ENCODE results near the gene CCDC28B. TPM values are rescaled to one million over a fixed set of nuclear protein-coding genes. Genes with fewer than 3 reads are reported as not detected.
A peak's percentile ranks its signal among the peaks of the same experiment; 100 is the strongest.

CCDC28B gene
- total RNA-seq, 2 experiments from 2014 or later, result 48.6 to 55.6 TPM

GRCh38 chr1:32180186-32181060 is 20.0 kb upstream of the CCDC28B start:
- Mint-ChIP-seq H3K36me3 (peaks cover 41% of the 10 kb centered on the region), H3K9me3 (no peaks in the 10 kb centered on the region), H3K27ac (peak overlapping the region; percentile 74), H3K27me3 (no peaks in the 10 kb centered on the region), H3K4me3 (peak overlapping the region; percentile 92), H3K4me1 (peaks cover 33% of the 10 kb centered on the region)
- ATAC-seq (ENCODE audit: low read depth) (peak; percentile 17), DNase-seq (peak; percentile 56)
- POLR2A ChIA-PET, result interaction anchor here (0.5 to 4.1 kb wide), 14 partner anchors 13 to 111 kb away, joined by 3 to 37 read pairs (median 8); partner anchors contain the start of genes CCDC28B, HDAC1, IQCC and KPNA6

- Mint-ChIP-seq H3K27ac (peak overlapping the region; percentile 75), H3K4me3 (peak overlapping the region; percentile 92), H3K36me3 (peaks cover 42% of the 10 kb centered on the region), H3K27me3 (no peaks in the 10 kb centered on the region), H3K4me1 (peaks cover 35% of the 10 kb centered on the region), H3K9me3 (no peaks in the 10 kb centered on the region)
- POLR2A ChIA-PET, result interaction anchor here (0.6 to 4.1 kb wide), 10 partner anchors 12 to 111 kb away, joined by 3 to 37 read pairs (median 8); partner anchors contain the start of genes CCDC28B, HDAC1, IQCC and KPNA6
- ATAC-seq (ENCODE audit: low read depth) (no peak), DNase-seq (no peak)
These were observed 19.3 kb upstream of the CCDC28B start for GRCh38 chr1:32181065-32181464.

GRCh38 chr1:32181563-32181962 is 18.8 kb upstream of the CCDC28B start:
- peak overlapping the region; percentile 92 for H3K4me3 Mint-ChIP-seq
- no peaks in the 10 kb centered on the region for H3K27me3 Mint-ChIP-seq
- POLR2A ChIA-PET, result interaction anchor here (0.6 to 4.1 kb wide), 7 partner anchors 11 to 63 kb away, joined by 3 to 37 read pairs (median 5); partner anchors contain the start of genes CCDC28B and IQCC
- ATAC-seq (ENCODE audit: low read depth) (no peak), DNase-seq (no peak)
- peaks cover 45% of the 10 kb centered on the region for H3K36me3 Mint-ChIP-seq
- peak overlapping the region; percentile 75 for H3K27ac Mint-ChIP-seq
- H3K9me3 Mint-ChIP-seq, result no peaks in the 10 kb centered on the region
- peaks cover 40% of the 10 kb centered on the region for H3K4me1 Mint-ChIP-seq

- no peak overlapping the region for H3K27ac Mint-ChIP-seq
- no peaks in the 10 kb centered on the region for H3K9me3 Mint-ChIP-seq
- H3K36me3 Mint-ChIP-seq, result peaks cover 44% of the 10 kb centered on the region
- H3K4me3 Mint-ChIP-seq, result peak overlapping the region; percentile 92
- POLR2A ChIA-PET, result interaction anchor here (0.6 to 4.1 kb wide), 5 partner anchors 11 to 63 kb away, joined by 3 to 37 read pairs (median 5); partner anchors contain the start of gene CCDC28B
- DNase-seq, result no peak
- H3K4me1 Mint-ChIP-seq, result peaks cover 41% of the 10 kb centered on the region
- no peaks in the 10 kb centered on the region for H3K27me3 Mint-ChIP-seq
- ATAC-seq (ENCODE audit: low read depth), result no peak
These were observed 18.3 kb upstream of the CCDC28B start for GRCh38 chr1:32182060-32182459.

GRCh38 chr1:32184650-32185049 is 15.7 kb upstream of the CCDC28B start:
- Mint-ChIP-seq H3K4me1 (peaks cover 47% of the 10 kb centered on the region), H3K27ac (peak overlapping the region; percentile 61), H3K36me3 (peaks cover 53% of the 10 kb centered on the region), H3K4me3 (peak overlapping the region; percentile 30), H3K9me3 (no peaks in the 10 kb centered on the region), H3K27me3 (no peaks in the 10 kb centered on the region)
- POLR2A ChIA-PET, result interaction anchor here (0.6 to 1.7 kb wide), 3 partner anchors 12 to 920 kb away, joined by 3 to 4 read pairs (median 3); partner anchors contain the start of gene CCDC28B
- no peak for ATAC-seq (ENCODE audit: low read depth)
- no peak for DNase-seq

- no peaks in the 10 kb centered on the region for H3K9me3 Mint-ChIP-seq
- H3K4me1 Mint-ChIP-seq, result peaks cover 43% of the 10 kb centered on the region
- POLR2A ChIA-PET, result interaction anchor here (1.0 kb wide), 1 partner anchor 14 kb away, joined by 3 read pairs; the partner anchor contains the start of gene CCDC28B
- ATAC-seq (ENCODE audit: low read depth), result peak; percentile 48
- no peak for DNase-seq
- H3K27ac Mint-ChIP-seq, result peak overlapping the region; percentile 92
- no peaks in the 10 kb centered on the region for H3K27me3 Mint-ChIP-seq
- peak overlapping the region; percentile 24 for H3K4me3 Mint-ChIP-seq
- peaks cover 51% of the 10 kb centered on the region for H3K36me3 Mint-ChIP-seq
These were observed 14.3 kb upstream of the CCDC28B start for GRCh38 chr1:32186077-32186476.

GRCh38 chr1:32186491-32186890 is 13.9 kb upstream of the CCDC28B start:
- ATAC-seq (ENCODE audit: low read depth) (no peak), DNase-seq (no peak)
- Mint-ChIP-seq H3K36me3 (peaks cover 47% of the 10 kb centered on the region), H3K4me3 (peak overlapping the region; percentile 24), H3K27me3 (no peaks in the 10 kb centered on the region), H3K4me1 (peaks cover 41% of the 10 kb centered on the region), H3K9me3 (no peaks in the 10 kb centered on the region), H3K27ac (peak overlapping the region; percentile 92)
- POLR2A ChIA-PET, result interaction anchor here (1.0 kb wide), 1 partner anchor 14 kb away, joined by 3 read pairs; the partner anchor contains the start of gene CCDC28B

GRCh38 chr1:32187850-32188249 is 12.5 kb upstream of the CCDC28B start:
- POLR2A ChIA-PET, result interaction anchor here (1.6 kb wide), 1 partner anchor 116 kb away, joined by 4 read pairs; no protein-coding TSS in a partner anchor
- H3K4me3 Mint-ChIP-seq, result no peak overlapping the region
- peaks cover 39% of the 10 kb centered on the region for H3K4me1 Mint-ChIP-seq
- H3K36me3 Mint-ChIP-seq, result peaks cover 48% of the 10 kb centered on the region
- DNase-seq (no peak), ATAC-seq (ENCODE audit: low read depth) (no peak)
- no peaks in the 10 kb centered on the region for H3K9me3 Mint-ChIP-seq
- H3K27ac Mint-ChIP-seq, result no peak overlapping the region
- no peaks in the 10 kb centered on the region for H3K27me3 Mint-ChIP-seq

GRCh38 chr1:32192220-32192948 is 8.0 kb upstream of the CCDC28B start:
- POLR2A ChIA-PET, result interaction anchor here (0.8 to 2.3 kb wide), 3 partner anchors 9 to 43 kb away, joined by 3 to 10 read pairs (median 6); partner anchors contain the start of gene CCDC28B
- Mint-ChIP-seq H3K4me1 (peaks cover 52% of the 10 kb centered on the region), H3K4me3 (no peak overlapping the region), H3K36me3 (peaks cover 55% of the 10 kb centered on the region), H3K9me3 (no peaks in the 10 kb centered on the region), H3K27me3 (peaks cover 2% of the 10 kb centered on the region), H3K27ac (no peak overlapping the region)
- ATAC-seq (ENCODE audit: low read depth), result no peak
- no peak for DNase-seq

GRCh38 chr1:32194984-32195383 is 5.4 kb upstream of the CCDC28B start:
- Mint-ChIP-seq H3K36me3 (peaks cover 52% of the 10 kb centered on the region), H3K4me1 (peaks cover 65% of the 10 kb centered on the region), H3K27ac (peak overlapping the region; percentile 16), H3K27me3 (peaks cover 2% of the 10 kb centered on the region), H3K4me3 (no peak overlapping the region), H3K9me3 (no peaks in the 10 kb centered on the region)
- DNase-seq, result no peak
- POLR2A ChIA-PET, result interaction anchor here (1.7 to 2.6 kb wide), 3 partner anchors 11 to 141 kb away, joined by 7 to 11 read pairs (median 9); partner anchors contain the start of genes IQCC, MARCKSL1 and TXLNA
- ATAC-seq (ENCODE audit: low read depth), result no peak

GRCh38 chr1:32195531-32195930 is 4.9 kb upstream of the CCDC28B start:
- ATAC-seq (ENCODE audit: low read depth) (no peak), DNase-seq (no peak)
- Mint-ChIP-seq H3K27ac (no peak overlapping the region), H3K36me3 (peaks cover 49% of the 10 kb centered on the region), H3K27me3 (peaks cover 2% of the 10 kb centered on the region), H3K4me1 (peaks cover 70% of the 10 kb centered on the region), H3K9me3 (no peaks in the 10 kb centered on the region), H3K4me3 (peak overlapping the region; percentile 8)
- POLR2A ChIA-PET, result interaction anchor here (1.7 to 2.6 kb wide), 4 partner anchors 10 to 140 kb away, joined by 7 to 11 read pairs (median 10); partner anchors contain the start of genes IQCC, MARCKSL1 and TXLNA

GRCh38 chr1:32195972-32196823 is 4.2 kb upstream of the CCDC28B start:
- POLR2A ChIA-PET, result interaction anchor here (0.9 to 2.6 kb wide), 7 partner anchors 10 to 140 kb away, joined by 3 to 11 read pairs (median 5); partner anchors contain the start of genes IQCC, MARCKSL1 and TXLNA
- Mint-ChIP-seq H3K27ac (peak overlapping the region; percentile 77), H3K36me3 (peaks cover 47% of the 10 kb centered on the region), H3K9me3 (no peaks in the 10 kb centered on the region), H3K27me3 (peaks cover 2% of the 10 kb centered on the region), H3K4me3 (peak overlapping the region; percentile 70), H3K4me1 (peaks cover 70% of the 10 kb centered on the region)
- ATAC-seq (ENCODE audit: low read depth) (peak; percentile 14), DNase-seq (no peak)
